DND-41 (cell line): ENCODE data around the gene WFIKKN1.

ENCODE experiments used
- ATAC-seq: fragments of 200-7000 bp; cut with Tn5 transposase; 3 replicates; pipeline ENCODE4 v1.9.1; 2021; ENCODE audit warnings: low read depth; ENCODE audit not compliant: insufficient read depth
- DNase-seq: peaks from one replicate; pipeline ENCODE4 v3.0.0-alpha.2; 2020
- H2AFZ ChIP-seq: 2 replicates; pipeline ENCODE4 v1.6.0; 2012; ENCODE audit warnings: low read depth, low read length
- H3K27ac ChIP-seq: 2 replicates; pipeline ENCODE4 v1.5.1; 2012; ENCODE audit warnings: low read length, inconsistent platforms
- H3K27me3 ChIP-seq: fragments of 200-600 bp; sonication (generic); 2 replicates; pipeline ENCODE4 v1.6.0; 2012; ENCODE audit warnings: low read length, mild to moderate bottlenecking, inconsistent platforms; ENCODE audit not compliant: insufficient read depth, poor library complexity
- H3K36me3 ChIP-seq: 2 replicates; pipeline ENCODE4 v1.5.1; 2012; ENCODE audit warnings: low read length, inconsistent platforms; ENCODE audit not compliant: insufficient read depth
- H3K4me1 ChIP-seq: 2 replicates; pipeline ENCODE4 v1.5.1; 2012; ENCODE audit warnings: mild to moderate bottlenecking, low read length; ENCODE audit not compliant: insufficient read depth
- H3K4me2 ChIP-seq: 2 replicates; pipeline ENCODE4 v1.6.0; 2012; ENCODE audit warnings: mild to moderate bottlenecking, moderate library complexity, low read length, inconsistent platforms; ENCODE audit not compliant: insufficient read depth
- H3K4me3 ChIP-seq, 2 experiments: fragments of 200-600 bp in 1 of 2; shearing (Covaris generic) in 1 of 2; 2 replicates each; pipeline ENCODE4 v1.5.1; 2012 to 2016; ENCODE audit warnings: inconsistent platforms in 2 of 2, low read length in 2 of 2, mild to moderate bottlenecking in 2 of 2, low read depth in 1 of 2, moderate library complexity in 1 of 2
- H3K79me2 ChIP-seq: 2 replicates; pipeline ENCODE4 v1.6.0; 2012; ENCODE audit warnings: low read length, inconsistent platforms; ENCODE audit not compliant: insufficient read depth
- H3K9ac ChIP-seq: 2 replicates; pipeline ENCODE4 v1.6.0; 2012; ENCODE audit warnings: low read depth, mild to moderate bottlenecking, inconsistent platforms, low read length, moderate library complexity
- H3K9me3 ChIP-seq: 2 replicates; pipeline ENCODE4 v1.5.1; 2012; ENCODE audit warnings: low read length, moderate library complexity, mild to moderate bottlenecking, inconsistent platforms; ENCODE audit not compliant: insufficient read depth, severe bottlenecking
- H4K20me1 ChIP-seq: 2 replicates; pipeline ENCODE4 v1.6.0; 2012; ENCODE audit warnings: low read length; ENCODE audit not compliant: insufficient read depth
- EZH2 ChIP-seq: IDR thresholded peaks from 3 replicates; pipeline ENCODE4 v1.6.1; 2012; ENCODE audit warnings: borderline replicate concordance, low read depth, mild to moderate bottlenecking, moderate library complexity, low read length, inconsistent platforms; ENCODE audit not compliant: severe bottlenecking
- TF ChIP-seq, protein P1 (sequence below): IDR thresholded peaks from 2 replicates; pipeline ENCODE4 v1.5.1; 2012; ENCODE audit warnings: borderline replicate concordance, low read length, moderate library complexity, mild to moderate bottlenecking; ENCODE audit not compliant: poor library complexity, severe bottlenecking; ENCODE audit errors: extremely low read depth

The WFIKKN1 gene

GRCh38 chr16:648781-649589, 18.2 kb downstream of the WFIKKN1 start, which contains the start of gene WDR90:
WDR90 (plus strand) TSS chr16:649365; CDS start chr16:649417, 52 bp downstream.
- Histone ChIP-seq H3K79me2 (peaks cover 38% of the 10 kb centered on the region), H3K4me2 (peak within 1 kb of the TSS; percentile 92), H3K27ac (peak within 1 kb of the TSS; percentile 76), H3K9me3 (no peaks in the 10 kb centered on the region), H3K27me3 (no peaks in the 10 kb centered on the region), H3K9ac (peak within 1 kb of the TSS; percentile 87), H2AFZ (peak within 1 kb of the TSS; percentile 85), H3K36me3 (peaks cover 36% of the 10 kb centered on the region), H4K20me1 (0 out of 2 replicates have a peak, but pooled peaks cover 3% of the 10 kb centered on the region), H3K4me1 (peaks cover 29% of the 10 kb centered on the region), H3K4me3 (peak within 1 kb of the TSS; percentile 45 to 84)
- DNase-seq, result peak; percentile 93
- ATAC-seq, result peak; percentile 88
- TF ChIP-seq, protein P1, sequence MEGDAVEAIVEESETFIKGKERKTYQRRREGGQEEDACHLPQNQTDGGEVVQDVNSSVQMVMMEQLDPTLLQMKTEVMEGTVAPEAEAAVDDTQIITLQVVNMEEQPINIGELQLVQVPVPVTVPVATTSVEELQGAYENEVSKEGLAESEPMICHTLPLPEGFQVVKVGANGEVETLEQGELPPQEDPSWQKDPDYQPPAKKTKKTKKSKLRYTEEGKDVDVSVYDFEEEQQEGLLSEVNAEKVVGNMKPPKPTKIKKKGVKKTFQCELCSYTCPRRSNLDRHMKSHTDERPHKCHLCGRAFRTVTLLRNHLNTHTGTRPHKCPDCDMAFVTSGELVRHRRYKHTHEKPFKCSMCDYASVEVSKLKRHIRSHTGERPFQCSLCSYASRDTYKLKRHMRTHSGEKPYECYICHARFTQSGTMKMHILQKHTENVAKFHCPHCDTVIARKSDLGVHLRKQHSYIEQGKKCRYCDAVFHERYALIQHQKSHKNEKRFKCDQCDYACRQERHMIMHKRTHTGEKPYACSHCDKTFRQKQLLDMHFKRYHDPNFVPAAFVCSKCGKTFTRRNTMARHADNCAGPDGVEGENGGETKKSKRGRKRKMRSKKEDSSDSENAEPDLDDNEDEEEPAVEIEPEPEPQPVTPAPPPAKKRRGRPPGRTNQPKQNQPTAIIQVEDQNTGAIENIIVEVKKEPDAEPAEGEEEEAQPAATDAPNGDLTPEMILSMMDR, result no peak
- TF ChIP-seq EZH2, result no peak

- 0 out of 2 replicates have a peak, but pooled peaks cover 3% of the 10 kb centered on the region for H4K20me1 ChIP-seq
- H3K27me3 ChIP-seq, result no peaks in the 10 kb centered on the region
- DNase-seq (peak; percentile 41), ATAC-seq (peak; percentile 23)
- H3K9ac ChIP-seq, result peak overlapping the region; percentile 87
- H2AFZ ChIP-seq, result peak overlapping the region; percentile 78
- no peaks in the 10 kb centered on the region for H3K9me3 ChIP-seq
- peaks cover 38% of the 10 kb centered on the region for H3K79me2 ChIP-seq
- TF ChIP-seq EZH2, result no peak
- H3K4me2 ChIP-seq, result peak overlapping the region; percentile 92
- peak overlapping the region; percentile 65 for H3K27ac ChIP-seq
- H3K4me3 ChIP-seq, result peak overlapping the region; percentile 45 to 84; a peak in 3 of 4 replicates
- peaks cover 29% of the 10 kb centered on the region for H3K4me1 ChIP-seq
- peaks cover 38% of the 10 kb centered on the region for H3K36me3 ChIP-seq
Observed at GRCh38 chr16:649631-650030, 18.8 kb downstream of the WFIKKN1 start.

GRCh38 chr16:651844-652243, 21.1 kb downstream of the WFIKKN1 start:
- Histone ChIP-seq H3K4me3 (no peak overlapping the region), H3K4me2 (no peak overlapping the region), H3K79me2 (peaks cover 38% of the 10 kb centered on the region)

More at GRCh38 chr16:651844-652243, 21.1 kb downstream of the WFIKKN1 start:
- no peak overlapping the region for H2AFZ ChIP-seq
- DNase-seq (no peak), ATAC-seq (no peak)
- H3K27me3 ChIP-seq, result no peaks in the 10 kb centered on the region
- TF ChIP-seq EZH2, result no peak
- TF ChIP-seq, protein P1, result no peak
- H3K4me1 ChIP-seq, result peaks cover 29% of the 10 kb centered on the region
- no peak overlapping the region for H3K27ac ChIP-seq
- H3K36me3 ChIP-seq, result peaks cover 60% of the 10 kb centered on the region
- no peak overlapping the region for H3K9ac ChIP-seq
- no peaks in the 10 kb centered on the region for H3K9me3 ChIP-seq
- H4K20me1 ChIP-seq, result 0 out of 2 replicates have a peak, but pooled peaks cover 3% of the 10 kb centered on the region
